Stimulated activated CD4-positive, alpha-beta T cell treated with anti-CD3 and anti-CD28 coated beads, Interleukin-1b, Interleukin-23, amount 100 ng/mL, for 4 hours (primary cell): ENCODE measurements around the gene ACTBL2.
"Not testable (repeated sequence)": the region's sequence is repeated elsewhere in the genome, so short reads cannot be mapped to it uniquely, and the experiment has no call there.

Experiments
- DNase-seq, 2 donors: peaks; one replicate each; pipeline ENCODE4 v3.0.0-alpha.2; 2020; ENCODE audit warnings: low read depth in 2 of 2

Gene ACTBL2

GRCh38 chr5:57494104-57495098 lies 11.8 kb upstream of the ACTBL2 start:
- peak; percentile 8 to 25 for DNase-seq

- no peak for DNase-seq
These were observed 10.4 kb upstream of the ACTBL2 start for GRCh38 chr5:57493034-57493433.

DNA sequence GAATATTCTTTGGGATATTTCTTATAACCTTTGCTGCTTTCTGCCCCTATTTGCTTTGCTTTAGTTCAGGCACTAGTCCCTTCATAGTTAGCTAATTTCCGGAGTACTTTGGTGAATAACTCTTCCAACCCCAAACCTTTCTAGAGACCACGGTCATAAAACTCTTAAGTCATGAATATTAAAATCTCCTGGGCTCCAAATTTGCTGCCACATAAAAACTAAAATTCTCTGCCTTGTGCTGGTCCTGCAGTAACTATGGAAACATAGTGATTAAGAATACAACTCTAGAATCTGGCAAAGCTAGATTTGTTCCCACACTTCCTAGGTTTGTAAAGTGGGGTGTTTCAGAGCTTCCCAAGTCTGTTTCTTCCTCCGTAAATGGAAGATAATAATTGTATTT lies 10.0 kb upstream of the ACTBL2 start:
- DNase-seq, result no peak

GRCh38 chr5:57491369-57491965 lies 8.9 kb upstream of the ACTBL2 start:
- DNase-seq, result no peak

GRCh38 chr5:57488215-57488955 lies 5.8 kb upstream of the ACTBL2 start:
- DNase-seq, result no peak

- no peak for DNase-seq
These were observed 3.5 kb upstream of the ACTBL2 start for GRCh38 chr5:57486027-57486602.

DNA sequence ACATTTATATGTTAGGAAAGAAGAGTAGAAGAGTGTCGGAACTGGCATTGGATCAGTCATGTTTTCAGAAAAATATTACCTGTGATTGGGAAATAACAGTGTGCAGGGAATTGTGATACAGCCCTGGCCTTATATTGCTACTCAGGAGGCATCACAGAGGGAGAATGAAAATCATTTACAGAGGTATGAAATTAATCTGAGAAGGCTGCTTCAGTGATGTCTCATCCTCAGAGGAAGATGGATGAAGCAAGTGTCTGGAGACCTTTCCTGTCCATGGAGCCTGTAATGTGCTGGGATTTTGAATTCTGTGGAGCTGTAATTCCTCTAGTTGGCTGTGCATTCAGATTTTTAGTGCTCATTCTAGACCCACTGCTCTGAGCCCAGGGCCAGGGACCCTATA lies 3.8 kb downstream of the ACTBL2 start:
- no peak for DNase-seq

DNA sequence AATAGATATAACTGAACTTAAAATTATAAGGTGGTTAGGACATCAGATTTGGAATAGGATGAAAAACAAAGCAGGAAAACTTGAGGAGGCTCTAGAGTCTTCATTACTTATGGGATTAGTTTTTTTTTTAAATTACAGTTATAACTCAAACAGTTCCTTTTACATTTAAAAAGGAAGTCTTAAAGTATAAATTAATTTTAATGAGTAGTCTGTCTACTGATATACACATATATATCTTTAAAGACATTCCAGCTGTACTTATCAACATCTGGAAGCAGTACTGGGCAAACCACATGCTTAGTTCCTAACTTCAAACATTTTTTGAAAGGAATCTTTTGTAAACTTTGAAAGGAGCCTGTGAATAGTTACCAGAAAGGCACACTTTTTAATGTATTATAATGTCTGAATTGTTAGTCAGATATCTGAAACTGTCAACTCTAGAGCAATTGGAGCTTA lies 6.0 kb downstream of the ACTBL2 start:
- DNase-seq, result no peak

GRCh38 chr5:57470339-57470738 lies 12.3 kb downstream of the ACTBL2 start:
- no peak for DNase-seq

DNA sequence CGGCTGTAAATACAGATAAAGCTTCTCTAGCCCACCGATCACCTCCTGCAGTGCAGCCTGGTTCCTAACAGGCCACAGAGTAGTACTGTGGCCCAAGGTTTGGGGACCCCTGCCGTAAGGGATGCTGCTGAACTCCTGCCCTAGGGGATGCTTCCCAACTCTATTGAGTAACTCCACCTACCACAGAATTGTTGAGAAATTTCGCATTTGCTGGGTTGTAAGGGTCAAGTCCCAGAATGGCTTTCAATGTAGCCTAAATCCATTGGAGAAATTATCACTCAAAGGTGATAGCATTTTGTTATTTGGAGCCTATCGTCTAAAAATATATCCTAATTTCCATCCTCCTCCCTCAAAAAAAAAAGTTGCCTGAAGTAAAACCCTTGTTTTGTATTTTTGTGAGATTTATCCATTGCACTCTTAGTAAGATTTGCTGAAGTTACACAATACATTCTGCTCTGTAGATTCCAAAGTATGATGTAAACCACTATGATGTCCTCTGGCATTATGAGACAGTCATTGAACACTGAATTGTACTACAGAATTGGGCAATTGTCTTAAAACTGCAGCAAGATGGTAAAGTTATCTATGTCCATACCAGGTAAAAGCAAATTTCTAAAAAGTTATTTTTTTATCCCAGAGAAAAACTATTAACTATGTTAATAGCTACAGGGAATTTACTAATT lies 14.0 kb downstream of the ACTBL2 start:
- no peak for DNase-seq

DNA sequence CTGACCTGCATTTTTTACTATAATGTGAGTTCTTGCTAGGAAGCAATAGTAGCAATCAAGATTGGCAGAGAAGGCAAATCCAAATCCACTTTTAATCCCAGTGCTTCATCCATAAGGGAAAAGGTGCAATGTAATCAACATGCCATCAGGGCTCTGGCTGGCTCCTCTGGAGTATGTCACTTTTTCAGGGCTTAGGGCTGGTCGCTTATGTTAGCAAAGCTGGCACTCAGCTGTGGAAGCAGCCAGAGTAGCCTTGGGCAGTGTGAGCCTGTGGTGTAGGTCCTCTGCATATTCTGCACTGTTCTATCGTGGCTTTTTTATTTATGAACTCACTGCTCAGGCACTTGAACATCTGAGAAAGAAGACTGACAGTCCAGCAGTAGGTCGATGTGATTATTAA lies 16.1 kb downstream of the ACTBL2 start:
- DNase-seq, result no peak

DNA sequence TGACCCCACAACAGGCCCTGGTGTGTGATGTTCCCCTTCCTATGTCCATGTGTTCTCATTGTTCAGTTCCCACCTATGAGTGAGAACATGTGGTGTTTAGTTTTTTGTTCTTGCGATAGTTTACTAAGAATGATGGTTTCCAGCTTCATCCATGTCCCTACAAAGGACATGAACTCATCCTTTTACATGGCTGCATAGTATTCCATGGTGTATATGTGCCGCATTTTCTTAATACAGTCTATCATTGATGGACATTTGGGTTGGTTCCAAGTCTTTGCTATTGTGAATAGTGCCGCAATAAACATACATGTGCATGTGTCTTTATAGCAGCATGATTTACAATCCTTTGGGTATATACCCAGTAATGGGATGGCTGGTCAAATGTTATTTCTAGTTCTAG lies 22.6 kb downstream of the ACTBL2 start:
- not testable (repeated sequence) for DNase-seq

GRCh38 chr5:57458443-57458842 lies 24.2 kb downstream of the ACTBL2 start:
- no peak for DNase-seq

DNA sequence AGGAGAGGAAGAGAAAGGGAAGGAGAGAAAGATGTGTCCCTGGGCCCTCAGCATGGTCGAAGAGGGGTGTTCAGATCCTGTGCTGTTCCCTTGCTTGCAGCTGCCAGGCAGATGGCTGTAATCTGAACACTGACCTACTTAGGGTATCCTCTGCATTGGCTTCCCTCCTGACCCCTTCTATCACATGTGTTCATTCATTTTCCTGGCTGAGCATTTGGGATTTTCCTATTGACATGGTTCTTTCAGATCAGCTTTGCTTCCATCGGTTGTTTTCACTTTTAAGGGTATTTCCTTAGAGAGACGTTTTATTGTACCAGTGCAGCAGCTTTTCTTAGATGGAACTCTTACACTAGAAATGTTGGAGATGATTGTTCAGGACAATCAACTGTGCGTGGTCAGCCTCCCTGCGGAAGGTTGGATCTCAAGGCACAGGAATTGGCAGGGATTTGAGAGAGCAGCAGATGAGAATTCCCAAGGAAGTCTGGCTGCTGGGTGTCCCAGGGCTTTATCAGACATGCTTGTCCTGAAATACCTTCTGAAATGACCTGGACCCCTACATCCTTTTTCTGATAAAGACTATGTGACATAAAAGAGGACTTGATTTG lies 26.0 kb downstream of the ACTBL2 start:
- DNase-seq, result no peak

GRCh38 chr5:57455511-57456455 lies 26.8 kb downstream of the ACTBL2 start:
- DNase-seq, result no peak

- no peak for DNase-seq
These were observed 27.7 kb downstream of the ACTBL2 start for GRCh38 chr5:57454896-57455295.

DNA sequence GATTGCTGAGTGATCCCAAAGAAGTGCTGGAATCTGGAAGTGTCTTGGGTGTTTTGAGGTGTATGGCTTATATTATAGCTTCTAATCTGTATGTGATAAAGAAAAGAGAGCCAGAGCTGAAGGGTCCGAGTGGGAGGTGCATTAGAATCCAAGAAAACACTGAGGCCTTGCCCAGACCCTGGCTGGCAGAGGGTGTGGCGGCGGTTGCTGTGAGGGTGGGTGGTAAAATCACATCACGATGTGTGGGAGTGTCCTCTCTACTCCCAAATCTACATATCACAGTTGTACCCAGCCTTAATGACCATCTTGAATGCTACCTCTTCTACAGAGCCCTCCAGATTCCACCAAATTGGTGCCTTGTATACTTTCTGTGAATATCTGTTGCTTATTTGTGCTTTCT lies 28.9 kb downstream of the ACTBL2 start:
- no peak for DNase-seq

DNA sequence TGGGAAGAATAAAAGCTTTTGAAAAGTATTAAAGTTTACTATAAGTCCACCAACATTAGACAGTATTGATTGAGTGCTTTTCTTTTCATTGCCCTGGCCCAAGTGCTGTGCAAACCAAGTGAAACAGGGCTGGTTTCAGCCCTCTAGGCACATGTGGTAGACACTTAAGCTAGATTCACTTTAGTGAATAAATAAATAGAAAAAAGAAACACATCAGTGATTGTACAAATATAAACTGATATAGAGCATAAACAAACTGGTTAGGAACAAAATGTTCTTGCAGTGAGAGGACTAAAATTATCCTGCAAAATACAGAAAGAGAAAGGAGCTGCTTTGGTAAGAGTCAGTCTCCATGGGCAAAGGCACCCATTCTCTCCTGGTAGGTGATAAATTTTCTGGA lies 29.7 kb downstream of the ACTBL2 start:
- no peak for DNase-seq

DNA sequence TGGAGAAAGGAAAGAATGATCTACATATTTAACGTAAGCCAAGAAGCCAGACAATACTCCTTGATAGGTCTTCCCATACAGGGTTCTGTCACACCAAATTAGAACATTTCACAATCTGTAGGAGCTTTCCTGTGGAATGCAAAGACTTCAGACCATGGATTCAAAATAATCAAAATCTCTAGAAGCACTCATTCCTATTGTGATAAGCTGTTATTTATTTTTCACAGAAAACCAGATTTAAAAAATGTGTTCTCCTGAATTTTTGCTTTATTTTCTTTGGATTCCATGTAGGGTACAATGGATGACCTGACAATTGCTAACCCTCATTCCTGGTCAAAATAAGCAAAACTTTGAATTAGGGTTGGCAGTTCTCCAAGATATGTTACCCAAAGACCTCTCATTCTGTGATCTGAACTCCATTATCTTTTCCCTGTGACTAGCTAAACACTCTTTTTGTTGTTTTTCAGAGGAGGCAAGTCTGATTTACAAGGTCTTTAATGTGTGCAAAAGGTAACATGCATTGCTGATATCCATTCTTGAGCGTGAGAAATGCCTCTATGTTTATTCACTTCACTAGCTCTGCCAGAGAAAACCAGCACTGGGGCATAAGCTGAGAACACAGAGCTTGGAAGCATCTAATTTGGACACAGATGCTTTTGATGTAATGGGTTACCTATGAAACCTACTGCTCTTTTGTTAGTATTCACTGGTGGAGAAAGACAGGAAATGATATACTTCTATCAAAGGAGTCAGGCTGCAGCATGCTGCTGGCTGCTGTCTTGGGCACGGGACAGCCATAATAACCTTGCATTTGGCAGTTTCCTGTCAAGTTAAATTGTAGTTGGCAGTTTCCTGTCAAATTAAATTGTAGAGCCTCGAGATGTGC lies 31.4 kb downstream of the ACTBL2 start:
- no peak for DNase-seq
